Body of pancreas (tissue), 4 donors: ENCODE data around the gene ZNF592. TPM values are rescaled to one million over a fixed set of nuclear protein-coding genes. Genes with fewer than 3 reads are reported as not detected.
"Not testable (repeated sequence)": the region's sequence is repeated elsewhere in the genome, so short reads cannot be mapped to it uniquely, and the experiment has no call there.

Experiments used
- ATAC-seq: fragments of 150-250 bp; one replicate; pipeline ENCODE4 v1.9.1; 2016
- DNase-seq, 4 donors: peaks; one replicate each; pipeline ENCODE4 v3.0.0-alpha.2; 2019
- H3K27ac ChIP-seq, 4 donors: fragments of 200-600 bp; sonication (generic); 1 replicate in 3 of 4; 2 replicates in 1 of 4; pipeline versions ENCODE4 v1.5.1 to v1.6.1; 2016 to 2019; ENCODE audit warnings: mild to moderate bottlenecking in 1 of 4, mixed read lengths in 1 of 4, moderate library complexity in 1 of 4
- H3K27me3 ChIP-seq, 2 donors: fragments of 200-600 bp; sonication (generic); one replicate each; pipeline ENCODE4 v1.6.0; 2016; ENCODE audit warnings: mild to moderate bottlenecking in 1 of 2
- H3K36me3 ChIP-seq, 2 donors: fragments of 200-600 bp; sonication (generic); replicated peaks in 1 of 2; 2 replicates each; pipeline ENCODE4 v1.5.1; 2016; ENCODE audit warnings: low read depth in 2 of 2; ENCODE audit not compliant: insufficient read depth in 1 of 2
- H3K4me1 ChIP-seq: fragments of 200-600 bp; sonication (generic); one replicate; pipeline ENCODE4 v1.6.0; 2016
- H3K4me3 ChIP-seq, 2 donors: fragments of 200-600 bp; sonication (generic); 1 replicate in 1 of 2; 2 replicates in 1 of 2; pipeline ENCODE4 v1.5.1; 2016 to 2019
- H3K9me3 ChIP-seq, 3 donors: fragments of 200-600 bp; sonication (generic); 1 replicate in 2 of 3; 2 replicates in 1 of 3; pipeline ENCODE4 v1.5.1; 2016
- CTCF ChIP-seq, 7 experiments: fragments of 450-650 bp in 4 of 7; fragments of 200-600 bp in 3 of 7; sonication (generic) in 3 of 7; IDR thresholded peaks; one replicate each; pipeline ENCODE4 v1.5.1; 2016 to 2019; ENCODE audit warnings: antibody characterized with exemption in 7 of 7
- POLR2A ChIP-seq, 3 donors: fragments of 450-650 bp; IDR thresholded peaks; one replicate each; pipeline ENCODE4 v1.6.1; 2016; ENCODE audit warnings: antibody characterized with exemption in 3 of 3, mild to moderate bottlenecking in 2 of 3
- WGBS, 2 donors: methylation state at CpG; one replicate each; pipeline ENCODE4 v1.1.5; 2017; 5-methylcytosine and 5-hydroxymethylcytosine counted together
- intact Hi-C: fragments of 100-400 bp; cut with DNase I; formaldehyde crosslinking; loops from one replicate; pipeline ENCODE4 v1.15.1; 2023
- total RNA-seq, 2 donors: library from RNA; depleted of rRNA; stranded (reverse); fragments of >200 nt; gene quantifications; one replicate each; pipeline ENCODE4 v1.1.0, GENCODE V29; 2016

Gene ZNF592
- total RNA-seq, 2 donors from 2014 or later, result 14.3 to 20.8 TPM

DNA sequence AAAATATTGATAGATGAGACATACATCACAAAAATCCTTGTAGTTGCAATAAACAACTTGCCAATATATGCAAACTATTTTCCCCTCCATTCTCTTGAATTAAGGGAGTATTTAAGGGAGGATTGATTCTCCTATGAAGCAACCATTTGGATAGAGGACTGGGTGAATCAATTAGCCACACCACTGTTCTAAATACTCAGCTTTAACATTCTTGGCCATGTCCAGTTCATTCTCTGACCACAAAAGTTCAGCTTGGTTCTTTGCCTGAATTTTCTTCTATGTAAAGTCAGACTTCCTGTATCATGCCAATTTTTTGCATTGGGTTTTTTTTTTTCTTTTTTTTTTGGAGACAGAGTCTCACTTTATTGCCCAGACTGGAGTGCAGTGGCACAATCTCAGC, 16.6 kb upstream of the ZNF592 start:
- Histone ChIP-seq H3K4me1 (peaks cover 11% of the 10 kb centered on the region), H3K36me3 (no peaks in the 10 kb centered on the region), H3K27me3 (no peaks in the 10 kb centered on the region), H3K27ac (no peak overlapping the region), H3K4me3 (no peak overlapping the region), H3K9me3 (no peaks in the 10 kb centered on the region)
- DNase-seq, result no peak
- no peak for TF ChIP-seq CTCF (IDR thresholded peaks at IDR 0.05)
- no peak for TF ChIP-seq POLR2A (IDR thresholded peaks at IDR 0.05)
- no peak for ATAC-seq
- intact Hi-C loops, result no loop called here

- Histone ChIP-seq H3K4me3 (no peak overlapping the region), H3K36me3 (no peaks in the 10 kb centered on the region), H3K27ac (peak overlapping the region in 3 of 4 donors; percentile 33 to 55 (median 46)), H3K9me3 (no peaks in the 10 kb centered on the region), H3K27me3 (no peaks in the 10 kb centered on the region), H3K4me1 (peaks cover 11% of the 10 kb centered on the region)
- peak; percentile 89 for ATAC-seq
- WGBS, 2 donors, result 26 to 36% methylated on average over 7 of the region's 7 CpGs
- DNase-seq, result peak; percentile 58 to 83 (median 72)
- intact Hi-C loops, result no loop called here
- TF ChIP-seq POLR2A (IDR thresholded peaks at IDR 0.05) (peak in 1 of 3 donors; percentile 30), CTCF (IDR thresholded peaks at IDR 0.05) (no peak)
Measured at GRCh38 chr15:84734794-84735479, 13.5 kb upstream of the ZNF592 start.

- Histone ChIP-seq H3K27ac (peak overlapping the region in 3 of 4 donors; percentile 33 to 55 (median 46)), H3K4me1 (peaks cover 11% of the 10 kb centered on the region)
- H3K36me3 ChIP-seq, intact Hi-C loops, H3K9me3 ChIP-seq, H3K27me3 ChIP-seq, H3K4me3 ChIP-seq, DNase-seq: not testable (repeated sequence)
- WGBS, 2 donors, result 70 to 75% methylated on average over 9 of the region's 9 CpGs
- peak; percentile 31 for ATAC-seq
Measured at GRCh38 chr15:84735480-84736061, 12.8 kb upstream of the ZNF592 start.

GRCh38 chr15:84736375-84736774, 12.0 kb upstream of the ZNF592 start:
- 82 to 93% methylated on average over 5 of the region's 5 CpGs for WGBS, 2 donors
- Histone ChIP-seq H3K4me3 (no peak overlapping the region), H3K4me1 (peaks cover 11% of the 10 kb centered on the region), H3K9me3 (no peaks in the 10 kb centered on the region), H3K36me3 (no peaks in the 10 kb centered on the region), H3K27me3 (no peaks in the 10 kb centered on the region), H3K27ac (no peak overlapping the region)
- DNase-seq (no peak), ATAC-seq (no peak)
- TF ChIP-seq CTCF (IDR thresholded peaks at IDR 0.05), result no peak
- TF ChIP-seq POLR2A (IDR thresholded peaks at IDR 0.05), result no peak
- intact Hi-C loops, result no loop called here

DNA sequence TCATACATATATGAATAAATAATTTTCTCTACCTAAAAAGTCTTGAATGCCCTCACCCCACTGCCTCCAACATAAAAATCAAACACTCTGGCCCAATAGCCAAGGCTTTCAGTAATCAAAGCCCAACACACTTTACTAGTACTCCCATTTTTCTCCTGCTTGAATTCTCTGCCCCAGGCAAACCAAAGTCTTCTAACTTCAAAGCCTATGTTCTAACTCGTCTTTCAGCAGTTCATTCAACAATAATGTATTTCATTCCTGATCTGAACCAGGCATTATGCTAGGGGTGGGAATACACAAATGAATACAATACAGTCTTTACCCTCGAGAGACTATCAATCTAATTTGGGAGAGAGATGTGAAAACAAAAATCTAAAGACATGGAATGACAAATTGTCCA, 11.4 kb upstream of the ZNF592 start:
- H3K27me3 ChIP-seq, result no peaks in the 10 kb centered on the region
- TF ChIP-seq CTCF (IDR thresholded peaks at IDR 0.05) (no peak), POLR2A (IDR thresholded peaks at IDR 0.05) (no peak)
- 52 to 63% methylated on average over 2 of the region's 2 CpGs for WGBS, 2 donors
- no peak for DNase-seq
- H3K27ac ChIP-seq, result no peak overlapping the region
- no peak for ATAC-seq
- intact Hi-C loops, result no loop called here
- peaks cover 11% of the 10 kb centered on the region for H3K4me1 ChIP-seq
- no peaks in the 10 kb centered on the region for H3K36me3 ChIP-seq
- no peak overlapping the region for H3K4me3 ChIP-seq
- H3K9me3 ChIP-seq, result no peaks in the 10 kb centered on the region
